Gastrocnemius medialis (tissue), 4 donors: ENCODE data around the gene CA14. TPM values are rescaled to one million over a fixed set of nuclear protein-coding genes. Genes with fewer than 3 reads are reported as not detected.

ENCODE experiments used
- ATAC-seq, 2 donors: fragments of 150-250 bp; one replicate each; pipeline ENCODE4 v1.9.1; 2016
- DNase-seq, 2 donors: peaks; one replicate each; pipeline ENCODE4 v3.0.0-alpha.2; 2019
- H3K27ac ChIP-seq, 4 donors: fragments of 200-600 bp; sonication (generic); 1 replicate in 1 of 4; 2 replicates in 3 of 4; pipeline ENCODE4 v1.5.1; 2016 to 2018; ENCODE audit warnings: mild to moderate bottlenecking in 2 of 4, moderate library complexity in 1 of 4
- H3K27me3 ChIP-seq, 3 donors: fragments of 200-600 bp; sonication (generic) in 2 of 3; 1 replicate in 1 of 3; 2 replicates in 2 of 3; pipeline versions ENCODE4 v1.5.1 to v1.6.0; 2016 to 2019; ENCODE audit warnings: mild to moderate bottlenecking in 1 of 3, moderate library complexity in 1 of 3
- H3K36me3 ChIP-seq, 2 donors: fragments of 200-600 bp; sonication (generic) in 1 of 2; one replicate each; pipeline ENCODE4 v1.5.1; 2017 to 2018
- H3K4me1 ChIP-seq, 2 donors: fragments of 200-600 bp; sonication (generic) in 1 of 2; one replicate each; pipeline ENCODE4 v1.5.1; 2016 to 2017; ENCODE audit warnings: mild to moderate bottlenecking in 2 of 2
- H3K4me3 ChIP-seq, 4 donors: fragments of 200-600 bp; sonication (generic) in 3 of 4; 1 replicate in 1 of 4; 2 replicates in 3 of 4; pipeline ENCODE4 v1.5.1; 2016 to 2019; ENCODE audit warnings: mild to moderate bottlenecking in 2 of 4
- H3K9me3 ChIP-seq, 3 donors: fragments of 200-600 bp; sonication (generic) in 2 of 3; 1 replicate in 1 of 3; 2 replicates in 2 of 3; pipeline ENCODE4 v1.5.1; 2016 to 2019
- POLR2A ChIP-seq, 2 donors: fragments of 450-650 bp; IDR thresholded peaks; one replicate each; pipeline ENCODE4 v1.6.1; 2017; ENCODE audit warnings: antibody characterized with exemption in 2 of 2, mild to moderate bottlenecking in 2 of 2, moderate library complexity in 2 of 2
- in situ Hi-C, 4 donors: fragments of 200-750 bp; cut with MboI; loops; one replicate each; pipeline versions ENCODE4 v1.15.0 to v1.8.0; 2017; ENCODE audit warnings: low sequenced_read_pairs in 4 of 4
- intact Hi-C: fragments of 100-400 bp; cut with DNase I; formaldehyde crosslinking; loops from one replicate; pipeline ENCODE4 v1.15.1; 2023; ENCODE audit warnings: low total_unique reads
- total RNA-seq, 4 donors: library from RNA; depleted of rRNA; stranded (reverse); fragments of >200 nt; gene quantifications; one replicate each; pipeline versions ENCODE4 v1.1.0 to v1.2.3, GENCODE V29; 2016
- TF ChIP-seq, protein P1 (sequence below), 5 experiments: fragments of 450-650 bp in 3 of 5; fragments of 200-600 bp in 2 of 5; sonication (generic) in 2 of 5; IDR thresholded peaks in 4 of 5; conservative IDR thresholded peaks in 1 of 5; 1 replicate in 4 of 5; 2 replicates in 1 of 5; pipeline ENCODE4 v1.5.1; 2016 to 2019; ENCODE audit warnings: antibody characterized with exemption in 5 of 5, mild to moderate bottlenecking in 3 of 5, moderate library complexity in 3 of 5

CA14 gene
- total RNA-seq, 4 donors from 2014 or later = 0.20 to 3.8 (median 0.31) TPM; not detected in 1

DNA sequence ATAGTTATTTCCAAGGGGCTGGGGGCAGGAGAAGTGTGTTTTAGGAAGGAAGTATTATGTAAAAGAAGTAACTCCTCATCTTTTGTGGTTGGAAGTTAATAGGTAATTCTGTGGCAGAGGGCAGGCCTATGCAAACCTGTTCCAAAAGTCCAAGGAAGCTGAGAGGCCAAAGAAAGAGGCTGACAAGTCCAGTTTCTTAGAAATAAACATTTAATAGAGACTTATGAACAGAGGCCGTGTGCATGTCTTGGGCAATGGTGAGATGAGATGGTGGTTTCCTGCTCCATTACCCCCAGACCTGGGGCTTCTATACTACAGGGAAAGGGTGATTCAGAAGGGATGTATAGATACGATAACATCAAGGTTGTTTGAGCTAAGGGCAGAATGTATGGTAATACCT is 7.6 kb upstream of the CA14 start:
- no peak for ATAC-seq

DNA sequence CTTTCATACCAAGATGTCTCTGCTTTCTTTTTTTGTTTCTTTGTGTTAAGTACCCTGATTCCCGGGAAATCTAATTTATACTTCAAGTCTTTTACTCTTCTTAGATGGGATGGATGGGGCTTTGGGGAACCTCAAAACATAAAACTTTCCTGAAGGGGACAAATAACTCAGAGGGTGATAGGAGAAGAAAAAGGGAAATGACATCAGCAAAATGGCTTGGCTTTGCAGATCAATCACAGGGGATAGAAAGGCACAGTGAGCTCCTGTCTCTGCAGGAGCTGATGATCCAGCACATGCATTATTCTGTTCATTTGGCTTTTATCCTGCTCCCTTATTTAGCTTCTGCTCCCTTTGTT is 1.4 kb upstream of the CA14 start:
- TF ChIP-seq, protein P1, sequence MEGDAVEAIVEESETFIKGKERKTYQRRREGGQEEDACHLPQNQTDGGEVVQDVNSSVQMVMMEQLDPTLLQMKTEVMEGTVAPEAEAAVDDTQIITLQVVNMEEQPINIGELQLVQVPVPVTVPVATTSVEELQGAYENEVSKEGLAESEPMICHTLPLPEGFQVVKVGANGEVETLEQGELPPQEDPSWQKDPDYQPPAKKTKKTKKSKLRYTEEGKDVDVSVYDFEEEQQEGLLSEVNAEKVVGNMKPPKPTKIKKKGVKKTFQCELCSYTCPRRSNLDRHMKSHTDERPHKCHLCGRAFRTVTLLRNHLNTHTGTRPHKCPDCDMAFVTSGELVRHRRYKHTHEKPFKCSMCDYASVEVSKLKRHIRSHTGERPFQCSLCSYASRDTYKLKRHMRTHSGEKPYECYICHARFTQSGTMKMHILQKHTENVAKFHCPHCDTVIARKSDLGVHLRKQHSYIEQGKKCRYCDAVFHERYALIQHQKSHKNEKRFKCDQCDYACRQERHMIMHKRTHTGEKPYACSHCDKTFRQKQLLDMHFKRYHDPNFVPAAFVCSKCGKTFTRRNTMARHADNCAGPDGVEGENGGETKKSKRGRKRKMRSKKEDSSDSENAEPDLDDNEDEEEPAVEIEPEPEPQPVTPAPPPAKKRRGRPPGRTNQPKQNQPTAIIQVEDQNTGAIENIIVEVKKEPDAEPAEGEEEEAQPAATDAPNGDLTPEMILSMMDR (IDR thresholded peaks at IDR 0.05 in 4 of 5, conservative IDR thresholded peaks at IDR 0.05 in 1 of 5) = no peak
- no peak for TF ChIP-seq POLR2A (IDR thresholded peaks at IDR 0.05)
- Histone ChIP-seq H3K4me1 (peaks cover 32 to 48% of the 10 kb centered on the region in 2 donors), H3K9me3 (no peaks in the 10 kb centered on the region), H3K27ac (peak overlapping the region; percentile 50 to 78 (median 72)), H3K36me3 (no peaks in the 10 kb centered on the region), H3K27me3 (no peaks in the 10 kb centered on the region), H3K4me3 (peak overlapping the region in 3 of 4 donors; percentile 4 to 44 (median 42))
- ATAC-seq = peak in 1 of 2 donors; percentile 4
- intact Hi-C loops = loop anchor here (1.0 to 2.0 kb wide), 3 partner anchors 13 to 67 kb away; partner anchors contain the start of gene APH1A
- no peak for DNase-seq
- in situ Hi-C loops = no loop called here

More for the DNA sequence above, 7.6 kb upstream of the CA14 start:
- Histone ChIP-seq H3K27ac (no peak overlapping the region), H3K36me3 (no peaks in the 10 kb centered on the region), H3K27me3 (no peaks in the 10 kb centered on the region), H3K9me3 (no peaks in the 10 kb centered on the region), H3K4me3 (no peak overlapping the region), H3K4me1 (no peaks in the 10 kb centered on the region)
- in situ Hi-C loops = no loop called here
- TF ChIP-seq POLR2A (IDR thresholded peaks at IDR 0.05) = no peak
- TF ChIP-seq, protein P1 (IDR thresholded peaks at IDR 0.05 in 4 of 5, conservative IDR thresholded peaks at IDR 0.05 in 1 of 5) = no peak
- no peak for DNase-seq
- intact Hi-C loops = no loop called here

DNA sequence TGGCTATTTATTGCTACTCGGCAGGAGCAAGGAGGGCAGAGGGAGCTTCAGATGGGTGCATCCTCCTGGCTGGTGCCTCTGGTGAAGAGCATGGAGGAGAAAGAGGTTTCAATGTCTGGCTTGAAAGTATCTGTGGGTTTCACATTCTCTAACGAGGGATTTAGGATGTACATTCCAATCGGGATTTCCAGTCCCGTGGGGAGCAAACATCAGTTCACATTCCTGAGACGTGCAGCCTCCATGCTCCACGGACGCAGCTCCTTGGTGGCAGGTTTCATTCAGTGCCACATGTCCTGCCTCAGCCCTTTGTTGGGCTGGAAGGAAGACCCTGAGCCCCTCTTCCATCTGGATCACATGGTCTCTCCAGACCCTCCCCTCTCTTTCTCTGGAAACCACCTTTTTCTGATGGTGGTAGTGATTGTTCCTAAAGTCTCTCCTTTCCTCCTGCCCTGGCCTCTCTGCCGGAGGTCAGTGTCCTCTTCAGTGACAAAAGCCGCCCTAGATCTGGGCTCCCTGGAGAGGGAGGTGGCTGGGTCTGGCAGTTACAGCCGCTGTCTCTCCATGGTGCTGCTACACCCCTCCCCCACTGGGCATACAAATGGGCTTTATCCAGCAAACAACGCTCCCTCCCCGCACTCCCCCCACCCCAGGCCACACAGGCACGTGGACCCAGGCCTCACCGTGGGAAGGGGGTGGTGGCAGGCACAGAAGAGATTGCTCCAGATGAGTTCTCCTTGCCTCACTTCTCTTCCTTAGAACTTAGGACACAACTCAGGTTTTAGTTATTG is 826 bp upstream of the CA14 start:
- peak in 1 of 2 donors; percentile 8 for DNase-seq
- intact Hi-C loops = loop anchor here (1.0 to 2.0 kb wide), 3 partner anchors 13 to 66 kb away; partner anchors contain the start of gene APH1A
- TF ChIP-seq, protein P1 (IDR thresholded peaks at IDR 0.05 in 4 of 5, conservative IDR thresholded peaks at IDR 0.05 in 1 of 5) = no peak
- no peak for TF ChIP-seq POLR2A (IDR thresholded peaks at IDR 0.05)
- Histone ChIP-seq H3K9me3 (no peaks in the 10 kb centered on the region), H3K4me1 (peaks cover 32 to 48% of the 10 kb centered on the region in 2 donors), H3K27ac (peak overlapping the region; percentile 50 to 78 (median 72)), H3K36me3 (no peaks in the 10 kb centered on the region), H3K4me3 (no peak overlapping the region), H3K27me3 (no peaks in the 10 kb centered on the region)
- in situ Hi-C loops = no loop called here
- ATAC-seq = peak in 1 of 2 donors; percentile 12

DNA sequence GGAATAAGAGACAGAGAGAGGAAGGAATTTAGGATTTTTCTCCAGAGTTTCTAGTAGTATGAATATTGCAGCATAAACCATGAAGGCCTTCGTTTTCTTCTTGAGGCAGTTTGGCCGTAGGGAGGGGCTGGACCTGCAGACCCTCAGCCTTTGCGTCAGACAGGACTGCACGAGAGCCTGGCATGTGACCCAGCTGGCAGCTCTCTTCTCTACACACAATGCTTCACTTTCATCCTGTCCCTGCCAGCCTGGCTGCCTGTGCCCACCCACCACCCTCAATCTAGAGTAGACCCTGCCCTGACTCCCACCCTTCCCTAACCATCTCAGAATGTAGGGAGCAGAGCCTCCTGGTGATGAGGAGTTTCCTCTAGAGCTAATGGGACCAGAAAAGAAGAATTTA is 1.6 kb downstream of the CA14 start:
- Histone ChIP-seq H3K4me1 (peaks cover 32 to 48% of the 10 kb centered on the region in 2 donors), H3K9me3 (no peaks in the 10 kb centered on the region), H3K27me3 (no peaks in the 10 kb centered on the region), H3K36me3 (peaks cover 0 to 2% of the 10 kb centered on the region in 2 donors), H3K27ac (peak overlapping the region; percentile 22 to 76 (median 66)), H3K4me3 (no peak overlapping the region)
- DNase-seq = no peak
- intact Hi-C loops (no loop called here), in situ Hi-C loops (no loop called here)
- no peak for TF ChIP-seq POLR2A (IDR thresholded peaks at IDR 0.05)
- TF ChIP-seq, protein P1 (IDR thresholded peaks at IDR 0.05 in 4 of 5, conservative IDR thresholded peaks at IDR 0.05 in 1 of 5) = no peak
- ATAC-seq = no peak
